ENCODE results near the gene SPARC.

- no peak for TF ChIP-seq CTCF (IDR thresholded peaks at IDR 0.05; ENCODE audit: low read depth, low read length)
- TF ChIP-seq EZH2phosphoT487 (IDR thresholded peaks at IDR 0.05; ENCODE audit: low read depth), result no peak
Measured at GRCh38 chr5:151674626-151675610, 11.8 kb downstream of the SPARC start.

Measured in OCI-LY3 (cell line).